Measurements from ENCODE around the gene NLGN1.

The NLGN1 gene

DNA sequence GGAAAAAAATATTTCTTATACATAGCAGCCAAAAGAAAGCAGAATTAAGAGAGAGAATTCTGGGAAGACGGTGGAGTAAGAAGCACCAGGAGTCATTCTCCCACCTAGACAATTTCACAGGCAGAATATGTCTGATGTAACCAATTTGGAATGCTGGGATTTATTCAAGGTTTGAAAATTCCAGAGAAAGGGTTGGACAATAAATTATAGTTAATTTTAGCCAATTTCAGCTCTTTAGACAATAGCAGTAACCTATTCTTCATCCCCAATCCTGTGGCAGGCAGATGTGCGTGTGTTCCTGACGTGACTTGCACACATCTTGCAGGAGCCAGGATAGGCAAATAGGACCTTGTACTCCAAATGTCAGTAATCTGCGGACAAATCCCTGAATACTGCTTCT, 920.6 kb downstream of the NLGN1 start:
- no peak for DNase-seq

DNA sequence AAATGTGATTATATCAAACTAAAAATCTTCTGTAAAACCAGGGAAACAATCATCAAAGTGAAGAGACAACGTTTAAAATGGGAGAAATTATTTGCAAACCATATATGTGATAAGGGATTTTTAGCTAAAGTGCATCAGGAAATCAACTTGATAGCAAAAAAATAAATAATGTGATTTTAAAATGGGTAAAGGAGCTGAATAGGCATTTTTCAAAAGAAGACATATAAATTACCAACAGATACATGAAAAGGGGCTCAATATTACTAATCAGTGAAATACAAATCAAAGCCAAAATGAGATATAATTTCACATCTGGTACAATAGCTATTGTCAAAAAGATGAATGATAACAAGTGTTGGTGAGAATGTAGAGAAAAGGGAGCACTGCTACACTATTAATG, 924.0 kb downstream of the NLGN1 start:
- no peak for DNase-seq

- DNase-seq, result no peak
These were observed 925.2 kb downstream of the NLGN1 start for GRCh38 chr3:174322789-174323188.

DNA sequence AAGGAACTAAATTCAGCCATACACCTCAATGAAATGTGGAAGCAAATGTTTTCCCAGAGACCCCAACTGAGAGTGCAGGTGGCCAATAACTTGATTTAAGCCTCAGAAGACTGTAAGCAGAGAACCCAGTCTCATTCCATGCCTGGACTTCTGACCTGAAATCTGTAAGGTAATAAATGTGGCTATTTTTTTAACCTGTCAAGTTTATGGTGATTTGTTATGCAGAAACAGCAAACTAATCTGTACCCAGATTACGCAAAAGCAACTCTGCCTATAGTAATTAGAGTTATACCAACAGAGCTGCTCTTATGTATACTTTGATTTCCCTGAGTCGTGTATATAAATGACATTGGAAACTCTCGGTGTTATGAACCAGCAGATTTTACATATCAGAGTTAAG, 927.6 kb downstream of the NLGN1 start:
- DNase-seq, result no peak

- no peak for DNase-seq
These were observed 928.5 kb downstream of the NLGN1 start for GRCh38 chr3:174325834-174326700.

DNA sequence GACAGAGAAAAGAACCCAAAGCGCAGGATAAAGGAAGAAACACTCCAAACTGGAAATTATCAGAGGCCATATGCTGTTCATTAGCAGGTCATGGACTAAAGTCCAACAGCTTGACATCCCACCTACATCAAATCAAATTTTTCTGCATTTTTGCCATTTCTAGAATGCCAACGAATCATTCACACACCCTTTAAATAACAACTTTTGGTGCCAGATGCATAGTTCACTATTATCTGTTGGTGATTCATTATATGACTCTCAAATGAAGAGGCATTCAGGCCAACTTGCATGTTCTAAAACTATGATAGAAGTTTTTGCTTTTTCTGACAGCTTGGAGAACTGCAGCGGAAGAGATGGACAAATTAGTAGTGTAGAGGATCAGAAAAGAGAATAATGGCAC, 931.8 kb downstream of the NLGN1 start:
- no peak for DNase-seq

DNA sequence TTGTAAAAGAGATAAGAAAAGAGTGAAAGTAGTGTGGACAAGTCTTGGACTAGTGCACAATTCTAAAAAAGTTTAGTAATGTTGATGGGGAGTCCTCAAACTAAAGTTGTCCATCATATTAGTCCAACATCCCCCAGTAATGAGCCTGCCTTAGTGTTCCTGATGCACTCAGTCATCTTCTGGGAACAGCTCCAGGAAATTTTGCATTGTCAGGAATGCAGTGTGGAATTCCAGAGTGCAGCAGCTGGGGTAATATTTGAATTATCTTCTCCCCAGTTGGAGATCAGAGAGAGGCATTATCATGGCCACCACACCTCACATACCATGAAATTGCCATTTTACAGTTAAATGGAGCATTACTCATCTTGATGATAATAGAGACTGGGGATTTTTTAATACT, 932.8 kb downstream of the NLGN1 start:
- DNase-seq, result no peak

DNA sequence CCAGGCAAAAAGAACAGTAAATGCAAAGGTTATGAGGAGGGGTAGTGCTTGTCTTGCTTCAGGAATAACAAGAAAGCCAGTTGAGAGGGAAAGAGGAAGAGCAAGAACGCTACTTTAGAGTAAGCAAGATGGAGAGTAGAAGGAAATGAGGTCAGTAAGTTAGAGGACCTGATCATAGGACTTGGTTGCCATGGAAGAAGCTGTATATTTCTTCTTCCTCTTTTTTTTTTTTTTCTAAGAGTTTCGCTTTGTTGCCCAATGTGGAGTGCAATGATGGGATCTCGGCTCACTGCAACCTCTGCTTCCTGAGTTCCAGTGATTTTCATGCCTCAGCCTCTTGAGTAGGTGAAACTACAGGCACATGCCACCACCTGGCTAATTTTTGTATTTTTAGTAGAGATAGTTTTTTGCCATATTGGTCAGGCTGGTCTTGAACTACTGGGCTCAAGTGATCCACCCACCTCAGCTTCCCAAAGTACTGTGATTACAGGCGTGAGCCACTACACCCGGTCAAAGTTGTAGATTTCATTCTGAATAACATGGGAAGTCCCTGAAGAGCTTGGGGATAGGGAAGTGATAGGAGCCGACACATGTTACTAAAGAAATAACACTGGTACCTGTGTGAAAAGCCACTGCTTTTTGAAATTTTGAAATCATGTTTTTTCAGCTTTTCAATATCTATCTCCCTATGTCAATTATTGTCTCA, 933.7 kb downstream of the NLGN1 start:
- no peak for DNase-seq

- no peak for DNase-seq
These were observed 934.8 kb downstream of the NLGN1 start for GRCh38 chr3:174332391-174332790.

- no peak for DNase-seq
These were observed 936.1 kb downstream of the NLGN1 start for GRCh38 chr3:174333640-174334039.

- DNase-seq, result no peak
These were observed 936.6 kb downstream of the NLGN1 start for GRCh38 chr3:174334111-174334510.

- DNase-seq, result no peak
These were observed 937.8 kb downstream of the NLGN1 start for GRCh38 chr3:174335324-174335723.

- DNase-seq, result no peak
These were observed 938.4 kb downstream of the NLGN1 start for GRCh38 chr3:174335910-174336309.

Data from activated CD8-positive, alpha-beta memory T cell treated with anti-CD3 and anti-CD28 coated beads for 24 hours (primary cell).